Activated CD4-positive, alpha-beta T cell treated with anti-CD3 and anti-CD28 coated beads, Interleukin-2, Interleukin-4, amounts not matched to agents 100 ng/mL and 50 ng/mL, durations not matched to agents 16 hours and 8 hours (primary cell): ENCODE data around the gene HCK.
A peak's percentile ranks its signal among the peaks of the same experiment; 100 is the strongest.

Source experiments
- DNase-seq: peaks from one replicate; pipeline ENCODE4 v3.0.0-alpha.2; 2020; ENCODE audit warnings: low spot score

HCK gene

DNA sequence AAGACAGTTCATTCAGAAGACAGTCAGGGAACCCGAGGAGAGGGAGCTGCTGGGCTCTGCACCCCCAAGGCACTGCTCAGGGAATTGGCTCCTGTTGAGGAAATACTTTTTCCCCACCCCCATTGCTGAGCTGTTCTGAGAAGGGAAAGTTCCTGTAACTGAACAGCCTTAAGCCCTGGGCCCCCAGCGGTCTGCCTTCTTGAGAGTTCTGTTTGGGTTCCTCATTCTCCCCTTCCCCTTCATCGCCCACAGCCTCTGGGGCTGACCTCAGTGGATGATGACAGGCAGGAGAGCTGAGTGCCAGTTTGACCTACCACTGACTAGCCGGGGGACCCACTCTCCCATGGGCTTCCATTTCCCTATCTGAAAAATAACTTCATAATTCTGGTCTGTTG, 10.7 kb downstream of the HCK start:
- DNase-seq: no peak

DNA sequence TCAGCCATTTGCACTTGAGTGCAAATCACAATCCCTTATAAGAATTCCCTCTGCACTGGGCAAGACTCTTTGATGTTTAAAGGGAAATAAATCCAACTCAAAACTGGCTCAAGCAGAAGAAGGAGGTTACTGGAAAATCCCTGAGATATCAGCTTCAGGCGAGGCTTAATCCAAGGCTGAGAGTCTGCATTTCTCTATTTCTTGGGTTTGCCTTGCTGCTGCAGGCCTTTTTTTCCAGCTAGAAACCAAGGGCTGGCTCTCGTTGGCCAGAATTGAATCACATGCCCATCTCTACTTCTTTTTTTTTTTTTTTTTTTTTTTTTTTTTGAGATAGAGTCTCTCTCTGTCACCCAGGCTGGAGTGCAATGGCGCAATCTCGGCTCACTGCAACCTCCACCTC, 11.7 kb downstream of the HCK start:
- DNase-seq: no peak

DNA sequence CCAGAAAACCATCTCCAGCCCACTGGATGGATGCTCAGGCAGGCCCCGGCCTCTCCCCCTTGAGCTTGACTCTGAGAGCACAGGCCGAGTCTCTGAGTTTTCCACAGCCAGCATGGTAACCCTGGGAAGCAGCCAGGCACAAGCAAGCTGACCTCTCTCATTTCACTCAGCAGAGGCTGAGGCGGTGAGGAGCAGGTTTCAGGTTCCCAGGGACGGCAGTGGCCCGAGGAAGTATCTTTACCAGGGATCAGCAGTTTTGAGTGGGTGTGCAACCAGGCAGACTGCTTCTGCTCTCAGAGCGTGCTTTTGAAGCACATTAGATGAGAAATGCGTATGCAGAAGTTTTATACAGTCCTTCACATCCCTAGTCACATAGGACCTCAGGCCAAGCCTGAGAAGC, 12.6 kb downstream of the HCK start:
- DNase-seq: no peak

DNA sequence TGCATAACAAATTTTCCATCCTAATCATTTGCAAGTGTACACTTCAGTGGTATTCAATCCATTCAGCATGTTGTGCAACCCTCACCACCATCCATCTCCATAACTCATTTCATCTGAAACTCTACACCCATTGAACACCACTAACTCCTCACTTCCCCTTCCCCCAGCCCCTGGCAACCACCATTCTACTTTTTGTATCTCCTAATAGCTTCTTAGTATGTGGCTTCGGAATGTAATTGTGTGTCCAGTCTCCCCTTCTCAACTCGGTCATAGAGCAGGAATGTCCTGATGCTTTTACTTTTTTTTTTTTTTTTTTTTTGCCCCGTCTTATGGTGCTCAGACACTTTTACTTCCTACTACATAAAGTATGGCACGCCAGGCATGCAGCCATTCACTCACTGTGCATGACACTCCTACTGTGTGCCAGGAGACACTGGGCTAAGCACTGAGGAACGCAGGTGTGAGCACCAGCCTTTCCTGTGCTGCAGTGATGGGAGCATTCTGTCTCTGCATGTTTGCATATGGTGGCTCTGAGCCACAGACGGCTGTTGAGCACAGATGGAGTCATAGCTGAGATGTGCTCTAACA, 15.3 kb downstream of the HCK start:
- DNase-seq: no peak

DNA sequence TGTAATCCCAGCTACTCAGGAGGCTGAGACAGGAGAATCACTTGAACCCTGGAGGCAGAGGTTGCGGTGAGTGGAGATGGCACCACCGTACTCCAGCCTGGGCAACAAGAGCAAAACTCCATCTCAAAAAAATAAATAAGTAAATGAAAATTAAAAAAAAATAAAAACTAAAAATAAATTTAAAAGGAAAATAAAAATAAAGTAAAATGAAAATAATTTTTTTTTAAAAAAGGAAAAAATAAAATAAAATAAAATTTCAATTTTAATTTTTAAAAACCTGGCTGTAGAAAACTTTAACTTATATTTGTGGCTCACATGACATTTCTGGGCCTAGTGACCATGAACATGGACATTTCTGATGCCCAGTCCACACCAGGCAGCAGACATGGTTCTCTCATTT, 16.1 kb downstream of the HCK start:
- no peak for DNase-seq

DNA sequence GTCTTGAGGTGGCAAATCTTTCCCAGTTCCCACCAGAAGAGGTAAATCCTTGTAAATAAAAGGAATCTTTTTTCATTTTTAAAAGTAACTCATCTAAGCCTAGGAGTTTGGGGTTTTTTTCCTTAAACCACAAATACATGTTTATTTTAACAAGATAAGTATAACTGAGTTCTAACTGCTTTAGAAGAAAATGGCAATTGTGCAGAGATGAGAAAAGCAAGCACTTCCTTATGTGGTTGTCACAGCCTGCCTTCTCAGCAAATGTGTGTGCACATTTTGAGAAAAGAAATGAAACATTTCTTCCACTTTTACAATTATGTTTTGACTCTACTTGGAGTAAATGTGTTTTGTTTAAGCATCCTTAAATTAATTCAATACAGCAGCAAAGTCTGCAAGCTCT, 17.7 kb downstream of the HCK start:
- no peak for DNase-seq

DNA sequence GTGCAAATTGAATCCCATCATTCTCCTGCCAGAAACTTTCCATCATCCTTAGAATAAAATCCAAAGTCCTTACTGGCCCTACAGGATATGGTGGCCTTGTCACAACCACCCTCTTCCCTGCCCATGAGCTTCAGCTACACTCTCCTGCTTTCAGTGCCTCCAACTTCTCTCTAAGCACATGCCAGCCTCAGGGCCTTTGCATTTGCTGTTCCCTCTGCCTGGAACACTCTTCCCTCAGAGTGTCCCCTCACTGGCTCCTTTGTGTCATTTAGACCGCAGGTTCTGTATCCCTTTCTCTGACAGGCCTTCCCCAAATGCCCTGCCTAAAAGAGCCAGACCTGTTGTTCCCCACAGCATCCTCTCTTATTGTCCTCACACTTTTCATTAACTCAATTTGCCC, 18.2 kb downstream of the HCK start:
- DNase-seq: no peak

DNA sequence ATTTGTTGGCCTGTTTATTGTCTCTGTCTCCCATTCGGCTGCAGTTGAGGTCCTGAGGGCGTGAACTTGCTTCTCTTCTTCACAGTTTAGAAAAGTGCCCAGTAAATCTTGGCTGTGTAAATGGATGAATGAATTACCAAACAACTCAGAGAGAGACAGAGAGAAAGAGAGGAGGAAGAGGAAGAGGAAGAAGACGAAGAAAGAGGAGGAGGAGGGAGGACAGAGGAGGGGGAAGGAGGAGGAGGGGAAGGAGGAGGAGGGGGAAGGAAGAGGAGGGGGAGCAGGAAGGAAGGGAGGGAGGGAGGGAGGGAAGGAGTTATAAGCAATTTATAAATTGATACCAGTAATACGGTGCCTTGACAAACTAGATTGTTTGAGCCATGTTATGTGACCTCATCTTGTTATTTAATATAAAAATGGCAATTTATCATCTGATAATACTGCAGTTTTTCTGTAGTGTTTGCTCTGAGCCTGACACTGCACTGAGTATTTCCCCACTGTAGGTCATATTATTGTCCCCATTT, 18.7 kb downstream of the HCK start:
- DNase-seq: no peak

DNA sequence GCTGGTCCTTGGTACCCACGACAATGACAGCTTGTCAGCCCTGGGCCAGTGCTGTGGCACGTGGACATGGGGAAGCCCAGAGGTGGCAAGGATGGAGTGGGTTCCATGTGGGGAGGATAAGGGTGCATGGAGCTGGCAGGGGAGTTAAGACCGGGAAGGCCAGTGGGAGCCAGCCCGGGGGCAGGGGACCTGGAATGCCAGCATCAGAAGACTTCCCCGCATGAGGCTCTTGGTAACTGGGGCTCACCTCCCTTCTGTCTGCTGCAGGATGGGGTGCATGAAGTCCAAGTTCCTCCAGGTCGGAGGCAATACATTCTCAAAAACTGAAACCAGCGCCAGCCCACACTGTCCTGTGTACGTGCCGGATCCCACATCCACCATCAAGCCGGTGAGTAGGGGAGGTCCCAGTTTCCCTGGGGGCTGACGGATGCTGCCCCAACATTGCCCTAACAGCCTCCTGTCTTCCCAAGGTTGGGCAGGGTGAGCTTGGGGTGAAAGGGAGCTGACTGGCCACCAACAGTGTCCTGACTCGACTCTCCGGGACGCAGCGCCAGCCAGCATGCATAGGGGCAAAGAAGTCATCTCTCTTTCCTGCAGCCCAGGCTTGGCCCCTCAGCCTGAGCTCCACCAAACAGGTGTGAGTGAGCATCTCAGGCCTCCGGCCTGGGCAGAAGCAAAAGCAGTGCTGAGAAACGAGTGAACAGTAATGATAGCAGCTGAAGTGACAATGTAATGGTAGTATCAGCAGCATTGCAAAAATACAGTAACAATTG, 19.5 kb downstream of the HCK start:
- DNase-seq: no peak

DNA sequence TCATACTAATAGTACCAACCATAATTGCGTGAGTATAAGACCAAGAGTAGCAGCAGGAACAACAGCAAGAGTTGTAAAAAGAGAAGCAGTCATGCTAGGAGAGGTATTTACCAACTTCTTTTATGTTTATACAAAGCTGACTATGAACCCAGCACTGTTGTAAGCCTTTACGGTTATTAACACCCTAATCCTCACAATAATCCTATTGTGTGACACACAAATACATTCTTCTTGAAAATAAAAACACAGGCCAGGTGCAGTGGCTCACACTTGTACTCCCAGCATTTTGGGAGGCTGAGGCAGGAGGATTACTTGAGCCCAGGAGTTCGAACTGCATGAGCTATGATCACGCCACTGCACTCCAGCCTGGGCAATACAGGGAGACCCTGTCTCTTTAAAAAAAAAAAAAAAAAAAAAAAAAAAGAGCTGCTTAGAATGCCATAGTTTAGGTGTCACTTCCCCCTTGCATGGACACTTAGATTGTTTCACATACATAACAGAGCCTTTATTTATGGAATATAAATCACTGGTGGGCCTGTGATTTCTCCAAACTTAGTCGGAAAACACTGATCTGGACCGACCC, 20.2 kb downstream of the HCK start:
- no peak for DNase-seq

DNA sequence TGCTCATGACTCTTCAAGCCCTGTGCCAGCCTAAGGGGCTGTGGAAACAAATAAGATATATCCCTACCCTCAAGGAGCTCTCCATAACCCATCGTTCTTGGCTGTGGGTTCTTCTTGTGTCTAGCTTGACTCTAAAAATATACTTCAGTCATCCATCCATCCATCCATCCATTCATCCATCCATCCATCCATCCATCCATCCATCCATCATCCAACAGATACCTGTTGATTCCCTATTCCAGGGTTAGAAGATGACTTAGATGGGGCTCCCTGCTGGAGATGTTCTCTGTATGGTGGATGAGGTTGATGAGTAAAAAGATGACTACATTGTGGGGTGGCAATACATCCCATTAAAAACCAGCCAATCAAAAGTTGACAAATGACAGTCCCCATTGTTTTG, 23.5 kb downstream of the HCK start:
- DNase-seq: no peak

DNA sequence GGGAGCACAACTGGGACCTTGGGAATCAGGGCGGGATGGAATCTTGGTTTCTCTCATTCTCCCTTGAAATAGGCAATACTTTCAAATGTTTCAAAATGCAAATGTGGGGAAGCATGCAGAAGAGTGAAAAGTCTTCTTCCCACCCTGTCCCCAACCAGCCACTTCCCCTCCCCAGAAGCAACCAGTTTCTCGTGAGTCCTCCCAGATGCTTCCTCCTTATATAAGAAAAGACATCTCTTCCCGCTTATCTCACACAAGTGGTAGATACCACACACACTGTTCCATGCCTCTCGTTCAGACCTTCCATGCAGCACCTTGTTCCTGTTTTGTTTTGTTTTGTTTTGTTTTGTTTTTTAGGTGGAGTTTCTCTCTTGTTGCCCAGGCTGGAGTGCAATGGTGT, 25.1 kb downstream of the HCK start:
- no peak for DNase-seq

DNA sequence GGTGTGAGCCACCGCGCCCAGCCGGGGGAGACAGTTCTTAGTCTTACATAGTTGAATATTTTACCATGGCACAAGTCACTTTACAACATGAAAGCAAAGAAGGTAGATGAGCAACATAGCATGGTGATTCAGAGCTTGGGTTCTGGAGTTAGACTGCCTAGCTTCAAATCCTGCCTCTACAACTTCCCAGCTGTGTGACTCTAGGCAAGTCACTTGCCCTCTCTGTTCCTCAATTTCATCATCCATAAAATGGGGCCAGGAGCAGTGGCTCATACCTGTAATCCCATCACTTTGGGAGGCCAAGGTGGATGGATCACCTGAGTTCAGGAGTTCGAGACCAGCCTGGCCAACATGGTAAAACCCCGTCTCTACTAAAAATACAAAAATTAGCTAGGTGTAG, 26.3 kb downstream of the HCK start:
- DNase-seq: no peak

DNA sequence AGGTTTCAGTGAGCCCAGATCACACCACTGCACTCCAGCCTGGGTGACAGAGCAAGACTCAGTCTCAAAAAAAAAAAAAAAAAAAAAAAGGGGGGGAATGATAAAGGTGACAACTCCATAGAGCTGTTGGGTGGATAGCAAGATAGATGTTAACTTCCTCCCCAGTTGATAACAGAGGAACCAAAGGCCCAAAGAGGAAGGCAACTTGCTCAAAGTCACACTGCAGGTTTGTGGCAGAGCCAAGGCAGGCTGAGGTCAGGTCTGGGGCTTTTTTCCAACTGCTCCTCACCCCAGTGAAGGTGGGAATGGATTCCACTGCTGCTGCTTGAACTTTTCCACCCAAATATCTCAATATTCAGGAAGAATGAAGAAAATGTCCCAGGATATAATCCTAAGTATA, 26.7 kb downstream of the HCK start:
- DNase-seq: no peak

DNA sequence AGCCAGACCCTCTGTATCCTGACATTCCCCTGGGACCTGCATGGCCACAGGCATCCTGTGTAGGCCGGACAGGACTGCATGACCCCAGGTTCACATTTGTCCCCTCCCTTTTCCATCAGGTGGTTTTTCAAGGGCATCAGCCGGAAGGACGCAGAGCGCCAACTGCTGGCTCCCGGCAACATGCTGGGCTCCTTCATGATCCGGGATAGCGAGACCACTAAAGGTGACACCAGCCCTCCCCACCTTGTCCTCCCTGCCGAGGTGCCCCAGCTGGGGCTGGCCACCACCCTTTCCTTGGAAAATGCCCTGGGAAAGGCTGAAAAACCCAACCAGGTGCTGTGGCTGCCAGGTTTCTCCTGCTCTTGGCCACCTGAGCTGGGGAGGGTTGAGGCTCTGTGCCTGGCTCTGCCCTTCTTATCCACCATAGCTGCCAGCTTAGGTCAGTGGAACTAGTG, 27.6 kb downstream of the HCK start:
- no peak for DNase-seq

DNA sequence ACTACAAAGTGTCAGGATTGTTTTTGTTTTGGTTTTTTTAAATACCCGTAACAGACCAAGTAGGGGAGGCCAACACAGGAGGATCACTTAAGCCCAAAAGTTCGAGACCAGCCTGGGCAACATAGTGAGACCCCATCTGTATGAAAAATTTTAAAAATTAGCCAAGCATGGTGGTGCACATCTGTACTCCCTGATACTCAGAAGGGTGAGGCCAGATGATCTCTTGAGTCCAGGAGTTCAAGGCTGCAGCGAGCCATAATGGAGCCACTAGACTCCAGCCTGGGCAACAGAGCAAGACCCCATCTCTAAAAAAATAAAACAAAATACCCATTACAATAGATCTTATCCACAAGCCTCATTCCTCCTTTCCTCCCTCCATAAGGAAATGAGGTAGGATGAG, 28.7 kb downstream of the HCK start:
- DNase-seq: no peak

DNA sequence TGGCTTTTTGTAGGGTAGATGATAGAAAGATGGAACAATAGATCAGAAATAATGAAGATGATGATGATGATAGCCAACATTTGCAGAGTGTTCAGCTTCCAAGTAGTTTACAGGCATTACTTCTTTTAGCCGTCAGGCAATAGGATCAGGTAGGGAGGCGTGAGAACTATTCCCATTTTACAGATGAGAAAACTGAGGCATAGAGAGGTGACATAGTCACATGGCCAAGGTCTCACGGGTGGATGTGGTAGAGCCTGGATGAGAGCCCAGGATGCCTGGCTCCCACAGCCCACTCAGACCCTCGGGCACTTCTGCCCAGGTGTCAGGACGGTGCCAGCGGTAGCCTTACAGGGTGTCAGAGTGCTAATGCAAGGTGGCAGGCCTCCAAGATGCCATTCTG, 31.4 kb downstream of the HCK start:
- no peak for DNase-seq

DNA sequence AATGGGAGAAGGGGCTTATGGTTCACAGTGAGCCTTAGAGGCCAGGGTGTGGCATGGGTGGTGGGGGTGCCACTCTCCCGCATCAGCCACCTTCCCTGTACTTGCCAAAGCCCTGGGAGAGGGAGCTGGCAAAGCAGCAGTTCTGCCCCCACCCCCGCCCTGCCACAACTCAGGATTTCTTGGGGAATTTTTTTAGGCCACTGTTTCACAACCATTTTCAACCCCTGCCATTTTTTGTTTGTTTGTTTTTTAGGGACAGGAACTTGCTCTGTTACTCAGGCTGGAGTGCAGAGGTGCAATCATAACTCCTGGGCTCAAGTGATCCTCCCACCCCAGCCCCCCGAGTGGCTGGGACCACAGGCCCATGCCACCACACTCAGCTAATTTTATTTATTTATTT, 35.0 kb downstream of the HCK start:
- DNase-seq: no peak

DNA sequence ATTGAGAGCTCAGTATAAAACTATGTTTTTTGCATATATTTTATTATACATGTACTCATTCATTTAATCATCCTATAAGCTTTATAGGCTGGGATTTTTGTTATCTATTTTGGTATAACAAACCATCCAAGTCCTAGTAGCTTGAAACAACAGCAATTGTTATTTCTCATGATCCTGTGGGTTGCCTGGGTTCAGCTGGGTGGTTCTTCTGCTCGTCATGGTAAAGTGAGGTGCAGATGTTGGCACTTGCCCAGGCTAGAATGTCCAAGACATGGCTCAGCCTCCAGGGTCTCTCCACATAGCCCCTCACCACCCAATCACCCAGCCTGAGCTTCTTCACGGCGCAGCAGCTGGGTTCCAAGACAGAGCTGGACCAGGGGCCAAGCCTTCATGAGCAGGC, 36.7 kb downstream of the HCK start:
- no peak for DNase-seq

DNA sequence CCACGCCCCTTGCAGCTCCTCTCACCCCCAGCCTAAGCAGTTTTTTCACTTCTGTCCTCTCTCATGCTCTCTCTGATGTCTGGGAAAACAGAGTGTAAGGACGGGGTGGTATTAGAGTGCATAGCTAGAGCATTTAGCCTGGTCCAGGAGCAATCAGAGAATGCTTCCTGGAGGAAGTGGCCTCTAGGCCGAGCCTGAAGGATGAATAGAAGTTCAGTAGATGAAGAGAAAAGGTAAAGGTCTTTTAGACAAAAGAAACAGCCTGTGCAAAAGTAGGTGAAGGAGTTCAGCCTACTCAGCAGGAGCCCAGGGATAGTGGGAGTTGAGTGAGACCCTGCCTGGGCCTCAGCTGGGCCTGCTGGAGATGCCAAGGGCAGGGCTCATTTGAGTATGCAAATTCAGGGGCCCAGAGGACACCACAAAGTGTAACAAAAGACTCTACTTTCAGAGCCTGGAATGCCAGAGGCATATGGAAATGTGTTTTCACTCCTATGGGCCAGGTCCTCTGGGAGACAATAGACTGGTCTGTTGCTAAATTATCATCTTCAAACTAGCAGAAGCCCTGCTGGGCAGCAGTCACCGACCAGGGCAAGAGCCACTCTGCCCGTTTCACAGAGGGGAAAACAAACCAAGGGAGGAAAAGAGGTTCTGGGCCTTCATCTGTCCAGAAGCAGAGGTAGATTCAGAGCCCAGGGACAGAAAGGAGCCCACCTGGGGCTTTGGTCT, 37.8 kb downstream of the HCK start:
- DNase-seq: no peak

DNA sequence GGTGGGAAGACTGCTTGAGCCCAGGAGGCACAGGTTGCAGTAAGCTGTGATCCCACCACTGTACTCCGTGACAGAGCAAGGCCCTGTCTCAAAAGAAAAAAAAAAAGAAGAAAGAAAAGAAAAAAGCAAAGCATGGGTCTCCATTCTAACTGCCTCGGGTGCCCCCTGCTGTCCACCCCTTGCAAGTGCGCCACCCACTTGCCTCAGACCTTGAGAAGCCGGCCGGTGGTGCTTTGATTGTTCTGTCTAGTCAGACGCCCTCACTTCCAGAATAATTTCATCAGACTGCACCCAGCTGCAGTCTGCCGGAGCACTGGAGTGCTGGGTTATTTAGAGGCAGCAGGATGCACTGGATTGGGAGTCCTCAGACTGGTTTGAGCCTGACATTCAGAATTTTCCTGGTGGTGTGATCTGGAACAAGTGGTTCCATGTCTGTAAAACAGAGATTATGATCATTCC, 39.9 kb downstream of the HCK start:
- DNase-seq: peak; percentile 66

DNA sequence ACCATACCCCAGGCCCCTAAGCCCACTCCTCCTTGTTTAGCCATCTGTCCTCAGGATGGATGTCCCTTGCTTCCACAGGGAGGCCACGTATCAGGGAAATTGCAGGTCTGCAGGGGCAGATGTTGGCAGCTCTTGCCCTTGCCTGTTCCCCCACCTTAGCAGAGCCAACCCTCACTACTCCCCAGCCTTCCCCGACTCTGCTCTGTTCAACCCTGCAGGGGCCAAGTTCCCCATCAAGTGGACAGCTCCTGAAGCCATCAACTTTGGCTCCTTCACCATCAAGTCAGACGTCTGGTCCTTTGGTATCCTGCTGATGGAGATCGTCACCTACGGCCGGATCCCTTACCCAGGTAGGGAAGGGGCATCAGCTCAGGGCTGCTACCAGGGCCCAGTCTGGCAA, 46.7 kb downstream of the HCK start:
- DNase-seq: no peak
